Stimulated activated memory B cell treated with anti-CD40 and anti-IgM and Interleukin-4, amounts not matched to agents 10 μg/mL and 1 μg/mL and 100 μg/mL, for 72 hours (primary cell): ENCODE results near the gene MAPK8IP1.

ENCODE experiments used
- ATAC-seq: fragments of 150-1000 bp; cut with Tn5 transposase; 2 replicates; pipeline ENCODE4 v1.10.0; 2021
- H3K27ac Mint-ChIP-seq: one replicate; pipeline ENCODE4 v1.8.0; 2022; ENCODE audit warnings: mild to moderate bottlenecking, mixed read lengths
- H3K27me3 Mint-ChIP-seq: one replicate; pipeline ENCODE4 v1.8.0; 2022; ENCODE audit warnings: mixed read lengths
- H3K36me3 Mint-ChIP-seq: one replicate; pipeline ENCODE4 v1.8.0; 2022; ENCODE audit warnings: mixed read lengths
- H3K4me1 Mint-ChIP-seq: one replicate; pipeline ENCODE4 v1.8.0; 2022; ENCODE audit warnings: mixed read lengths
- H3K4me3 Mint-ChIP-seq: one replicate; pipeline ENCODE4 v1.8.0; 2022; ENCODE audit warnings: mild to moderate bottlenecking, moderate library complexity, mixed read lengths
- H3K9me3 Mint-ChIP-seq: one replicate; pipeline ENCODE4 v1.8.0; 2022; ENCODE audit warnings: mixed read lengths

The MAPK8IP1 gene

GRCh38 chr11:45930031-45930794 is 44.8 kb downstream of the MAPK8IP1 start:
- peaks cover 33% of the 10 kb centered on the region for H3K36me3 Mint-ChIP-seq
- H3K27me3 Mint-ChIP-seq = no peaks in the 10 kb centered on the region
- H3K9me3 Mint-ChIP-seq = no peaks in the 10 kb centered on the region
- peaks cover 87% of the 10 kb centered on the region for H3K4me1 Mint-ChIP-seq
- H3K27ac Mint-ChIP-seq = peak overlapping the region; percentile 94
- peak overlapping the region; percentile 79 for H3K4me3 Mint-ChIP-seq
- ATAC-seq = peak; percentile 95

DNA sequence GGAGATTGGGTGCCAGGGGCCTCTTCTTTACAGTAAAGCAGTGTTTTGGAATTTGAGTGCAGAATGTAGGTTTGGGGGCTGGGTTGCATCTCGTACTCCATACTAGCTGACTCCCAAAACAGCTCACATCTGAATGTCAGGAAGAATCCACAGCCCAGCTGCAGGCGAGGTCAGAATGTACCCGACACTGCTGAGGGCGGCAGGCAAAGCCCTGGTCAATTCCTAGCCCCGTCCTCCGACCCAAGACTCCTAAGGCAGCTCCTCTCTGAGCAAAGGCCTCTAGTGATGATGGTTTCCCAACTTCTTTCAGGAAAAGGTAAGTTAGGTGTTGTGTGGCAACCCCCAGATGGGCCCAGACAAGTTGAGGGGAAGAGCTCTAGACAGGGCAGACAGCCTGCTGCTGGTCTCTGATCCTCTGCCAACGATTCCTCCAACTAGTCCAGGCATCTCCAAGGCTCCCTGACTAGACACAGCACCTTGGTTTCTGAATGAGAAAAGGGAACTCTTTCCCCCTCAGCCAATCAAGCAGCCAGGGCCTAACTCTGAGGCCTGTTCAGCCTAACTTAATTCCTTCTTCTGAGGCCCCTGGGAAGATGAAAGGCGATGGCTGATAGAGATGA is 45.6 kb downstream of the MAPK8IP1 start:
- Mint-ChIP-seq H3K36me3 (peaks cover 33% of the 10 kb centered on the region), H3K4me1 (peaks cover 92% of the 10 kb centered on the region), H3K4me3 (peak overlapping the region; percentile 79), H3K27ac (peak overlapping the region; percentile 94), H3K27me3 (no peaks in the 10 kb centered on the region), H3K9me3 (no peaks in the 10 kb centered on the region)
- no peak for ATAC-seq

GRCh38 chr11:45931739-45932138 is 46.3 kb downstream of the MAPK8IP1 start:
- ATAC-seq = no peak
- peaks cover 93% of the 10 kb centered on the region for H3K4me1 Mint-ChIP-seq
- H3K27ac Mint-ChIP-seq = peak overlapping the region; percentile 94
- no peaks in the 10 kb centered on the region for H3K9me3 Mint-ChIP-seq
- peak overlapping the region; percentile 79 for H3K4me3 Mint-ChIP-seq
- peaks cover 36% of the 10 kb centered on the region for H3K36me3 Mint-ChIP-seq
- H3K27me3 Mint-ChIP-seq = no peaks in the 10 kb centered on the region

DNA sequence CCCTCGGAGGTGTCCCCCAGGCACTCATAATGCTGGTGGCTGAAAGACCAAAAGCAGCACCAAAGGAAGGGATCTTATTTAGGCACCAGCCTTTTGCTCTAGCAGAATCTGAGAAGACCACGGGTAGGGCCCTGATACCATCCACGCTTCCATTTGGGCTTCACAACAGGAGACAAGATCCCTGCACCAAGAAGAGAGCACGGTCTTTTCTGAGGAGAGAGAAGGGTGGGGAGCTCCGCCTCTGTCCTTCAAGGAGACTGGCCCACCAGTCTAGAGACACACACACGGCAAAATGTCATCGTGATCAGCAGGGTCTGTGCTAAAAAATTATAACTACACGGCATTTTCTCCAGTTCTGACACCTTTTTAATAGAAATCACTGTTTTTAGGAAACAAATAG is 46.8 kb downstream of the MAPK8IP1 start:
- Mint-ChIP-seq H3K27me3 (no peaks in the 10 kb centered on the region), H3K4me1 (peaks cover 95% of the 10 kb centered on the region), H3K27ac (peak overlapping the region; percentile 94), H3K36me3 (peaks cover 38% of the 10 kb centered on the region), H3K9me3 (no peaks in the 10 kb centered on the region), H3K4me3 (peak overlapping the region; percentile 79)
- no peak for ATAC-seq

GRCh38 chr11:45933131-45933831 is 47.8 kb downstream of the MAPK8IP1 start:
- Mint-ChIP-seq H3K36me3 (peaks cover 30% of the 10 kb centered on the region), H3K27me3 (no peaks in the 10 kb centered on the region), H3K9me3 (no peaks in the 10 kb centered on the region), H3K27ac (peak overlapping the region; percentile 94), H3K4me1 (peaks cover 92% of the 10 kb centered on the region), H3K4me3 (peak overlapping the region; percentile 79)
- peak; percentile 69 for ATAC-seq

DNA sequence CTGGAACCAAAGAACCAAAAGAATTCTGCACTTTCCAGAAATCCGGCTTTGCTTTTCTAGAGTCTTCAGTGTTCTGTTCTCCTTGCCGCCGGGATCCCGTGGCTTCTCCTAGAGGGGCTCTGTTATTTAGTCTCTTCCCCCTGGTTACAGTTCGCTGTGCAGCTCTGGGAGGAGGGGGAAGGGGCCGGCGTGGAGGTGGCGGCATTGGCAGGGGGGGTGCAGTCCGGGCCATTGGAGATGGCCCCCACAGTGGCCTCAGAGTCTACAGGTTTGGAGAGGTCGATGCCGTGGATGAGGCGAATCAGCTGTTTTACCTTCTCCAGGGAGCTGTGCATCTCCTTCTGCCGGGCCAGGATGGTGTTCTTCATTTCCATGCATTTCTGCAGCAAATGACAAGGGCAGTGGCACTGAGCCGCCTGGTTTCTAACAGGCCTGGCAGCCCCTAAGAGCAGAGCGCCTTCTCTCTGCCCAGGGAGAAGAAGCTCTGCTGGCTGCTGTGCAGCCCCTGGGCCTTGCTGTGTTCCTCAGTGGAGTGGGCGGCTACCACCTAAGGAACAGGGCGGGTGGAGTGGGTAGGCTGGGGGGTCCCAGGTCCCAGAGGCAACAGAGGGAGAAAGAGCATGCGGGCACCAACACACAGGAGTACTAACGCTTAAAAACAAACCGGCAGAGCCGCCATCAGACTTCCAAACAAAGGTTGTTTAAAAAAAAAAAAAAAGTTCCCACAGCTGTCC is 48.6 kb downstream of the MAPK8IP1 start:
- Mint-ChIP-seq H3K4me3 (peak overlapping the region; percentile 79), H3K27me3 (no peaks in the 10 kb centered on the region), H3K36me3 (peaks cover 25% of the 10 kb centered on the region), H3K27ac (peak overlapping the region; percentile 94), H3K4me1 (peaks cover 92% of the 10 kb centered on the region), H3K9me3 (no peaks in the 10 kb centered on the region)
- ATAC-seq = no peak

DNA sequence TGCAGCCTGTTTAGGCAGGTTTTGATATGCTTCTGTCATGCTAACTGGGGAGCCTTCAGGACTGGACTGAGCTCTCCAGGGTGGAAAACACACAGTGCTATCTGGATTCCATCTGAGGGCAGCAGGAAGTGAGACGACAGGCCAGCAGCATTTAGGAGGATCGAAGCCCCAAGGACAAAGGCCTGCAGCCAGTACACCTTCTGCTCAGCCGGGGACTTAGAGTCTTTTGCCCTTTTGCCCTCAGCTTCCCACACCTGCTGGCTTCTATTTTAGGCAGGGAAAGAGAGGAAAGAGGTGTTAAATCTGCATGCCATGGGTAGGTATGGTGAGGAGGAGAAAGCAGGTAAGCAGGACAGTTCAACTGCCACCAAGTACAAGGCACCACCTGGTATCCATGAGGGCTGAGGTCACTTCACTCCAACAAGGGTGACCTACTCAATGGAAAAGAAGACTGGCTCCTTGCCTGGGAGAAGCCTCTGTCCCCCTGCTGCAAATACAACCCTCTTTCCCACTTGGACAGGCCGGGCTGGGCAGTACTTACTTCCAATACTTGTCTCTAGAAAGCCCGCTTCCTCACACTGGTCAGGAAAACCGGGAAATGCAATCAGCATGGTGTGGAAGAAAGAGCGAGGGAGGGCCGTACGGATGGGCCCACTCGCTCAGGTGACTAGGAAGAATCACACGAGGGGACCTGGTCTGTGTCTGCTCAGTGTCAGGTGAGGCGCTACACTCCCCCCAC is 49.3 kb downstream of the MAPK8IP1 start:
- ATAC-seq = no peak
- Mint-ChIP-seq H3K27me3 (no peaks in the 10 kb centered on the region), H3K4me1 (peaks cover 95% of the 10 kb centered on the region), H3K9me3 (no peaks in the 10 kb centered on the region), H3K27ac (peak overlapping the region; percentile 94), H3K36me3 (peaks cover 25% of the 10 kb centered on the region), H3K4me3 (no peak overlapping the region)

- peak overlapping the region; percentile 94 for H3K27ac Mint-ChIP-seq
- H3K36me3 Mint-ChIP-seq = peaks cover 25% of the 10 kb centered on the region
- no peaks in the 10 kb centered on the region for H3K27me3 Mint-ChIP-seq
- no peak overlapping the region for H3K4me3 Mint-ChIP-seq
- H3K4me1 Mint-ChIP-seq = peaks cover 87% of the 10 kb centered on the region
- peak; percentile 73 for ATAC-seq
- no peaks in the 10 kb centered on the region for H3K9me3 Mint-ChIP-seq
Measured at GRCh38 chr11:45935349-45936064, 50.1 kb downstream of the MAPK8IP1 start.

DNA sequence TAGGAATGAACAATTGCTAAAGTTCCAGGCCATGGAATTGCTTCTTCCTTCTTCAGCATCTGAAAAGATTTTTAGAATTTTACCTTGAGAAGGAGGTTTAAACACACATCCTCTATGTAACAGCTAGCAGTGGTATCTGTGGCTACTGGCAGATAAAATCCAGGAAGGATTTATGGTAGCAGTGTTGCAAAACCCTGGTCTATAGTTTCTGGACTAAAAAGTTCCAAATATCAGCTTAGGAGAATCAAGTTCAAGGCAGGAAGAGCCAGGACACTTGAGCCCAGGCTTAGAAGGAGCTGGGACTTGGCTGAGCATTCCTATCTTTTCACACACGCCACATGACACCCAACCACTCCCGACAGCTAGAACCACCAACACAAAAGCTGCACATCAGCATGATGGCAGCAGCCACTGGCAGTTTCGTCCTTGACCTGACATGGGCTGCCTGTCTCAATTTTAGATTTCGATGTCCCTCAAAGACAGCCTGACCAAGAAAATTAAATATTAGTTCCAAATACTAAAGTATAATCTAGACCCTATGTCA is 51.1 kb downstream of the MAPK8IP1 start:
- no peaks in the 10 kb centered on the region for H3K27me3 Mint-ChIP-seq
- H3K4me1 Mint-ChIP-seq = peaks cover 77% of the 10 kb centered on the region
- peaks cover 22% of the 10 kb centered on the region for H3K36me3 Mint-ChIP-seq
- peak overlapping the region; percentile 94 for H3K27ac Mint-ChIP-seq
- H3K4me3 Mint-ChIP-seq = peak overlapping the region; percentile 45
- no peak for ATAC-seq
- no peaks in the 10 kb centered on the region for H3K9me3 Mint-ChIP-seq

DNA sequence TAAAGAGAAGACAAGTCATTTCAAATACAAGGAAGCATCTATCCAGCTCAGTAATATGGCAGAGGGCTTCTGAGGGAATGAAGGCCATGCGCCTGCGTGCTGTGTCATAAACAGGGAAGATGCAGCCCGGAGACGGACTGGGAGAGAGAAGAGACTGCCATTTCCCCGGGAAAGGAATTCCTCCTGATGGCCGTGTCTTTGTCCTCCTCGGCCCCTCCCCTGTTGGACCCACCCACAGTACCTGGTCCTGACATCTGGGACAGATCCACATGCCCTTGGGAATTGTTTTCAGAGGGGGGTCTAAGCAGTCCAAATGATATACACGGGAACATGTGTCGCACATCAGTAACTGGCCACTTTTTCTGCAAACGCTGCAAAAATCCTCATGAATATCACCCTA is 52.5 kb downstream of the MAPK8IP1 start:
- peak overlapping the region; percentile 73 for H3K27ac Mint-ChIP-seq
- H3K9me3 Mint-ChIP-seq = no peaks in the 10 kb centered on the region
- no peaks in the 10 kb centered on the region for H3K27me3 Mint-ChIP-seq
- no peak for ATAC-seq
- no peak overlapping the region for H3K4me3 Mint-ChIP-seq
- H3K4me1 Mint-ChIP-seq = peaks cover 69% of the 10 kb centered on the region
- peaks cover 27% of the 10 kb centered on the region for H3K36me3 Mint-ChIP-seq

DNA sequence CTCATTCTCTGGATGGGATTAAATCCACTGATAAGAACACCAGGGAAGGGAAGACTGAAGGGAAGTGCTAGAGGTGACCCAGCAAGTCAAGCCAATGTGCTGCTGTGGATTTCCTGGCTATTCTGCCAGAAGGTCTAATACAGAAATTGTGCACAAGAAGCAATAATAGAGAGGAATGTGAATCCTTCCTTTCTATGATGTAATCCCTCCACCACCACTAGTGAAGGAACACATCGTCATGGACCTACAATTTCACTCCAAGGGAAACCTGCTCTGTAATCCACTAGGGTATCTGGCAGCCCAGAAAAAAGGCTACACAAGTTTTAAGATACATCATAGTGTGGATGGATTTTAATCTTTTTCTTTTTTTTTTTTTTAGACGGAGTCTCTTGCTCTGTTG is 54.4 kb downstream of the MAPK8IP1 start:
- Mint-ChIP-seq H3K4me1 (peaks cover 49% of the 10 kb centered on the region), H3K27me3 (no peaks in the 10 kb centered on the region), H3K27ac (peak overlapping the region; percentile 73), H3K4me3 (no peak overlapping the region), H3K36me3 (peaks cover 28% of the 10 kb centered on the region), H3K9me3 (no peaks in the 10 kb centered on the region)
- ATAC-seq = no peak

GRCh38 chr11:45941285-45941684 is 55.8 kb downstream of the MAPK8IP1 start:
- Mint-ChIP-seq H3K9me3 (no peaks in the 10 kb centered on the region), H3K36me3 (peaks cover 41% of the 10 kb centered on the region), H3K4me3 (no peak overlapping the region), H3K4me1 (peaks cover 36% of the 10 kb centered on the region), H3K27ac (no peak overlapping the region), H3K27me3 (no peaks in the 10 kb centered on the region)
- ATAC-seq = no peak

- Mint-ChIP-seq H3K27ac (peak overlapping the region; percentile 61), H3K4me3 (no peak overlapping the region), H3K4me1 (peaks cover 28% of the 10 kb centered on the region), H3K9me3 (no peaks in the 10 kb centered on the region), H3K27me3 (no peaks in the 10 kb centered on the region), H3K36me3 (peaks cover 36% of the 10 kb centered on the region)
- no peak for ATAC-seq
Measured at GRCh38 chr11:45942381-45942780, 56.9 kb downstream of the MAPK8IP1 start.
